ENCODE measurements around the gene TDRD12.
A peak's percentile ranks its signal among the peaks of the same experiment; 100 is the strongest.

TDRD12 gene, protein sequence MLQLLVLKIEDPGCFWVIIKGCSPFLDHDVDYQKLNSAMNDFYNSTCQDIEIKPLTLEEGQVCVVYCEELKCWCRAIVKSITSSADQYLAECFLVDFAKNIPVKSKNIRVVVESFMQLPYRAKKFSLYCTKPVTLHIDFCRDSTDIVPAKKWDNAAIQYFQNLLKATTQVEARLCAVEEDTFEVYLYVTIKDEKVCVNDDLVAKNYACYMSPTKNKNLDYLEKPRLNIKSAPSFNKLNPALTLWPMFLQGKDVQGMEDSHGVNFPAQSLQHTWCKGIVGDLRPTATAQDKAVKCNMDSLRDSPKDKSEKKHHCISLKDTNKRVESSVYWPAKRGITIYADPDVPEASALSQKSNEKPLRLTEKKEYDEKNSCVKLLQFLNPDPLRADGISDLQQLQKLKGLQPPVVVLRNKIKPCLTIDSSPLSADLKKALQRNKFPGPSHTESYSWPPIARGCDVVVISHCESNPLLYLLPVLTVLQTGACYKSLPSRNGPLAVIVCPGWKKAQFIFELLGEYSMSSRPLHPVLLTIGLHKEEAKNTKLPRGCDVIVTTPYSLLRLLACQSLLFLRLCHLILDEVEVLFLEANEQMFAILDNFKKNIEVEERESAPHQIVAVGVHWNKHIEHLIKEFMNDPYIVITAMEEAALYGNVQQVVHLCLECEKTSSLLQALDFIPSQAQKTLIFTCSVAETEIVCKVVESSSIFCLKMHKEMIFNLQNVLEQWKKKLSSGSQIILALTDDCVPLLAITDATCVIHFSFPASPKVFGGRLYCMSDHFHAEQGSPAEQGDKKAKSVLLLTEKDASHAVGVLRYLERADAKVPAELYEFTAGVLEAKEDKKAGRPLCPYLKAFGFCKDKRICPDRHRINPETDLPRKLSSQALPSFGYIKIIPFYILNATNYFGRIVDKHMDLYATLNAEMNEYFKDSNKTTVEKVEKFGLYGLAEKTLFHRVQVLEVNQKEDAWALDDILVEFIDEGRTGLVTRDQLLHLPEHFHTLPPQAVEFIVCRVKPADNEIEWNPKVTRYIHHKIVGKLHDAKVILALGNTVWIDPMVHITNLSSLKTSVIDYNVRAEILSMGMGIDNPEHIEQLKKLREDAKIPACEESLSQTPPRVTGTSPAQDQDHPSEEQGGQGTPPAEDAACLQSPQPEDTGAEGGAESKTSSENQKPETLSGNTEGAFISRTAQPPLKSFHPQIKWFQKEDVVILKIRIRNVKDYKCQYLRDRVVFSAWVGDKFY (N-terminal part only)

DNA sequence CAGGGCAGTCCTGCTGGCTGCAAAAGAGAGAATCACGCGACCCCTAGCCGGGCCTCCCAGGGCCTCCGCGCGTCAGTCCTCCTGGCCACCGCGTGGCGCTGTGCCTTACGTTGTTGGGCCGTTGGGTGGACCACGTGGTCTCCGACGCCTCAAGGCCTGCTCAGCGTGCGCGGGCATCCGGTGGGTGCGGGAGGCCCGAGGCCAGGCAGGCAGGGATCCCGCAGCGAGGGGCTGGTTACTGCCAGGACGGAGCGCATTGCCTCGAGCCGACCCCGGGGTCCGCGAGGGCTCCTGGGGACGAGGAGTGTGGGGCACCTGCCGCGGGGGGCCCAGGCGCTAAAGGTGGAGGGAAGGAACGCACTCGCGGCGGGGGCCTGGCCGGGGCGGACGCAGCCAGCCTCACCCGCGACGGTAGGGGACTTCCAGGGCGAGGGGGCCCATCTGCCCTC lies at the start of gene TDRD12:
Gene TDRD12, plus strand, starts transcription at position 157 of the 449 bp plus-strand sequence. CDS start 306 bp downstream, outside the sequence.
- no peak for DNase-seq (ENCODE audit: low spot score)

DNA sequence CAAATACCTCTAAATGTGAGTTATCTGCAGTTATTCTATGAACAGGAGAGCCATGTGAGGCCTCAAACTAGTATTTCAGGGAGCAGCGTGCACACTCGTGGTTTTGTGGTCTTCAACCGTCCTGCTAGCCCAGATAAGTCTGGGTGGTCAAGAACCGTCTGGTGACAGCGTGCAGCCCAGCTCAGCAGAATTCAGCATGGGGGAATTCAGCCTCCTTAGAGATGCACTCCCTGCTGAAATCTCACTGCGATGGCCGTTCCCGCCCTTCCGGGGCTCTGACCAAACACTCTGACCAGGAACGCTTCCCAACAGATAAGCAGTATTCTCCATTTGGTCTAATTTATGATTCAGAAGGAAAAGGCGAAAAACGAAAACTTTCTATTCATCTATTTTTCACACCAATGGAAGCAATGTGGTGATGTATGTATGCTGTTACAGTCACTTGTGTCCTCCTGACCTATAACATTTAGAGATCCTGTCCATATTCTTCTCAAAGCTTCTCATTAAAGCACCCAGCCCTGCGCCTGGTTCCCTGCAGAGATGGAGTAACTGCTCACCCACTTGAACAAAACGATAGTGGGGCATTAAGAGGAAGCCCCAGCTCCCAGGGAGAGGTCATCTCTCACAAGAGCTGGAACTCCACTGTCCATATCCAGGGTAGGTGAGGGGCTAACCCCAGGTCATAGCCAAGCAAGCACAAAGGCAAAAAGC lies 47.5 kb upstream of the TDRD12 start:
- DNase-seq (ENCODE audit: low spot score) = no peak

DNA sequence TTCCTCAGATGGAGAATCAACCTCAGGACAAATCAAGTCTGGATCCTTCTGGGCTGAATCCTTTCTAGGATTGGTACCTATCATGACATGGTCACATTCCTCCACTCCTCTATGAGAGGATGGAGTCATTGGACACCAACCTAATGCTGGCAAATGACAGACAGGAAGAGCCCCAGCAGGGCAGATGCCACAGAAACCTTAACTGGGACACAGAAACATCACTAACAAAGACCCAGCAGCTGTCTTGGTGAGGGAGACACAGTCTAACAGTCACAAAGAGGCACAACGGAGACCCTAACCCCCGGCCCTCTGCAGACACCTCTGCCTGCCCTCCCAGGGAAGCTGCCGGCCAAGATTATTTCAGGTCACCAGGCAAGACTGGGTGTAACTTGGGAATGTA lies 46.7 kb upstream of the TDRD12 start:
- no peak for DNase-seq (ENCODE audit: low spot score)

DNA sequence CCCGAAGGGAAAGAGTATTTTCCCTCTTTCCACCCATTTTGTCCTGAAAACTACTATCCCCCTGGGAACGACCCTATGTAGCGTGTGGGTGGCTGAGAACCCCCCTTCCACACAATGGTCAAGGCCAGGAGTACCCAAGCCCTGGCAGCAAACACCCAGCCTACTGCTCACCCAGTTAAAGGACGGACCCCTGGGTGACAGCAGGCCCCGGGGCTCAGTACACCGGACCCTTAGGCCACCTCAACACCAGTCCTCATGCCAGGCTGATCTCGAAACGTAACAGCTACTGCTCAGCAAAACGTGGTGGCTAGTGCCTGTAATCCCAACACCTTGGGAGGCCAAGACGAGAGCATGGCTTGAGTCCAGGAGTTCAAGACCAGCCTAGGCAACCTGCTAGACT lies 46.0 kb upstream of the TDRD12 start:
- no peak for DNase-seq (ENCODE audit: low spot score)

- no peak for DNase-seq (ENCODE audit: low spot score)
Observed at GRCh38 chr19:32674153-32674930, 45.2 kb upstream of the TDRD12 start.

- peak; percentile 96 for DNase-seq (ENCODE audit: low spot score)
Observed at GRCh38 chr19:32674931-32675719, 44.4 kb upstream of the TDRD12 start, which contains the start of gene ANKRD27. Gene ANKRD27, minus strand, starts transcription at chr19:32675180. Its CDS starts 16,165 bp downstream, at chr19:32659015.

- peak; percentile 82 for DNase-seq (ENCODE audit: low spot score)
Observed at GRCh38 chr19:32675720-32676185, 43.8 kb upstream of the TDRD12 start, which contains the start of gene RGS9BP. Gene RGS9BP, plus strand, starts transcription at chr19:32675848. Its CDS starts 416 bp downstream, at chr19:32676264.

- no peak for DNase-seq (ENCODE audit: low spot score)
Observed at GRCh38 chr19:32676186-32676894, 43.2 kb upstream of the TDRD12 start.

DNA sequence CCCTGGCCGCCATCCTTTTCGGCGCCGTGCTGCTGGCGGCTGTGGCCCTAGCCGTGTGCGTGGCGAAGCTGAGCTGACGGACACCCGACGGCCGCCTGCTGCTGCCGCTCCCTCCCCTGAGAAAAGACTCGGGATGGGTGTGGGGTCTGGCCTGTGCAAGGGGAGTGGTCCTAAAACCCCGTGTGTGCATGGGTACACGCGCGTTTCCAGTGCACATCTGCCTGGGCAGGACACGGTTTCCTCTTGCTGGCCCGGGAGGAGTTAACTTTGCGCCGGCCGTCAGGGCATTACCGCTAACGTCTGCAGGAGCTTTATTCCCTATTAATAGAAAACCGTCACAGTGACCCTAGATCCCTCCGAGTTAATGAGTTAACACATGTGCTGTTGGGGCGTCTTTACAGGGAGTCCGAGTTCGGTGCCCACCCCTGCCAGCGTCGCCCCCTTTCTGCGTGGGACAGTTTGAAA lies 42.6 kb upstream of the TDRD12 start:
- no peak for DNase-seq (ENCODE audit: low spot score)

DNA sequence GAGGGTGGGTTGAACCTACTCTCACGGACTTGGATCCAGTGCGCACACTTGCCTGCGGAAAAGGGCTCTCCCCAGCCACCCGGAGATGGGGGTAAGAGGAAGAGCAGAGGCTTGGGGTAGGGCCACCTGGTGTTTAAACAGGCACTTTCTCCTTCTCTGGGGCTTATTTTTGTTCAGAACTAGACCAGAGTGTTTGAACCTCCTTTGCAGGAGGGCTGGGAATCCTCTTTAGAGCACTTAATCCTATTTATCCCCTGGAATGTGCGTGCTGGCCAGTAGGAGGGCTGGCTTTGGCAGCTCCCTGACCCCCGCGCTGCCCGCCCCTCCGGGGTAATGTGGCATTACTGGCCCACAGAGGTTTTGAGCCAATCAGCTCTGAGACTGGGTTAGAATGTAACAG lies 41.9 kb upstream of the TDRD12 start:
- DNase-seq (ENCODE audit: low spot score) = no peak

- DNase-seq (ENCODE audit: low spot score) = no peak
Observed at GRCh38 chr19:32680986-32681385, 38.6 kb upstream of the TDRD12 start.

- DNase-seq (ENCODE audit: low spot score) = no peak
Observed at GRCh38 chr19:32682317-32682716, 37.2 kb upstream of the TDRD12 start.

DNA sequence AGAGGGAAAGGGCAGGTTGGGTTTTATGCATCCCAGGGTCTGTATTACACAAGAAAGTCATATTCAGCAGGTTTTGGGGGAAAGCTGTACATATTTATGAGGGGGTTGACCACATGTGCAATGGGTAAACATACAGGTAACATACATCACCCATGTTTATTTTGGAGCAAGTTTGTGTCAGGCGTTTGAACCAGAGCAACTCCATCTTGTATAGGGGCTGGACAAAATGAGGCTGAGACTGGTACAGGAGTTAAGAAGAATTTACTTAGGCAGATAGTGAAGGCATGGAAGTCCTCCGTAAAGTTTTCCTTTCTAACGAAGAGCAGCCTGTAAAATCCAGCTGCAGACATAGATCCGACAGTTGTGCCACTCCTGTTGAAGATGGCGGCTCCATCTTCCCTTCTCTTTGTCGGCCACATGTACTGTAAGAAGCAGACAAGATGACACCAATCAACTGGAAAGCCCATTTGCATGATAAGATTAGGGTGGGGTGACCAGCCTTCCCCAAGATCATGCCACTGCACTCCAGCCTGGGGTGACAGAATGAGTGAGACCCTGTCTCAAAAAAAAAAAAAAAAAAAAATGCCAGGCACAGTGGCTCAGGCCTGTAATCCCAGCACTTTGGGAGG lies 32.6 kb upstream of the TDRD12 start:
- DNase-seq (ENCODE audit: low spot score) = no peak

DNA sequence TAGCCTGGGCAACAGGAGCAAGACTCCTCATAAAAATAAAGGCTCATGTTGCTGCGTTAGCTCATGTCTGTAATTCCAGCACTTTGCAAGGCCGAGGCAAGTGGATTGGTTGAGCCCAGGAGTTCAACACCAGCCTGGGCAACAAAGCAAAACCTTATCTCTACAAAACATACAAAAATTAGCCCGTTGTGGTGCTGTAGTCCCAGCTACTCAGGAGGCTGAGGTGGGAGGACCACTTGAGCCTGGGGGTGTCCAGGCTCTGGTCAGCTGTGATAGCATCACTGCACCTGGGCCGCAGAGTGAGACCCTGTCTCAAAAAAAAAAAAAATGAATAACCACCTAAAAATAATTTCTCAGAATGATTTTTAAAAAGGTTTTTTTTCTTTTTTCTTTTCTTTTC lies 31.9 kb upstream of the TDRD12 start:
- no peak for DNase-seq (ENCODE audit: low spot score)

- no peak for DNase-seq (ENCODE audit: low spot score)
Observed at GRCh38 chr19:32688311-32688710, 31.3 kb upstream of the TDRD12 start.

DNA sequence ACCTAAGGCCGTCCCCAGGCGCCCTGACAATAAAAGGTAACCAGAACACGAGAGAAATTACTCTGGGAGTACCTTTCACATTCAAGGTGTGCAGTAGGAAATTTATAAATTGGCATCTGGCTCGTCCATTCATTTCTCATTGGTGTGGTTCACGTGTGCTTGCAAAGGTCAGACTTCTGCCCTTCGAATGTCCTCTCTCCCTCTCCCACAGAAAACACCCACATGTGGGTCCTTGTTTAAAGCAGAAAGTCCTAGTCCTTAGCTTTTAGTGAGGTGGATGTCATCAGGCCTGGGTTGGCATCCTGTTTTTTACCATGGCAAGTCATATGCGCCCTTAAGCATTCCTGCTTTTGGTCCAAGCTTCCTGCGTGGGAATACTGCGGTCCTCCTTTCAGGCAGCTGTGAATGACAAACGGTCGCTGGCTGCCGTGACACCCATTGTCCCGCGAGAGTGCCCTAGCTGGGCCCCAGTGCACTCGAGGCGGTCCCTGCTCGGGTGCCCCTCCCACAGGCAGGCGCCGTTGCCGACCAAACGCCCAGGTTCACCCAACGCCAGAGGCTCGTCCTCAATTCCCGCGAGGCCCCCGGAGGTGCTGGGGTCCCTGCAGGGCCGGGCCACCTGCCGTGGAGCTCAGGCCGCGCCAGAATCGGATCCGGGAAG lies 28.1 kb upstream of the TDRD12 start, which contains the start of gene NUDT19:
Gene NUDT19, plus strand, starts transcription at position 531 of the 661 bp plus-strand sequence. CDS start 140 bp downstream, outside the sequence.
- peak; percentile 85 for DNase-seq (ENCODE audit: low spot score)

DNA sequence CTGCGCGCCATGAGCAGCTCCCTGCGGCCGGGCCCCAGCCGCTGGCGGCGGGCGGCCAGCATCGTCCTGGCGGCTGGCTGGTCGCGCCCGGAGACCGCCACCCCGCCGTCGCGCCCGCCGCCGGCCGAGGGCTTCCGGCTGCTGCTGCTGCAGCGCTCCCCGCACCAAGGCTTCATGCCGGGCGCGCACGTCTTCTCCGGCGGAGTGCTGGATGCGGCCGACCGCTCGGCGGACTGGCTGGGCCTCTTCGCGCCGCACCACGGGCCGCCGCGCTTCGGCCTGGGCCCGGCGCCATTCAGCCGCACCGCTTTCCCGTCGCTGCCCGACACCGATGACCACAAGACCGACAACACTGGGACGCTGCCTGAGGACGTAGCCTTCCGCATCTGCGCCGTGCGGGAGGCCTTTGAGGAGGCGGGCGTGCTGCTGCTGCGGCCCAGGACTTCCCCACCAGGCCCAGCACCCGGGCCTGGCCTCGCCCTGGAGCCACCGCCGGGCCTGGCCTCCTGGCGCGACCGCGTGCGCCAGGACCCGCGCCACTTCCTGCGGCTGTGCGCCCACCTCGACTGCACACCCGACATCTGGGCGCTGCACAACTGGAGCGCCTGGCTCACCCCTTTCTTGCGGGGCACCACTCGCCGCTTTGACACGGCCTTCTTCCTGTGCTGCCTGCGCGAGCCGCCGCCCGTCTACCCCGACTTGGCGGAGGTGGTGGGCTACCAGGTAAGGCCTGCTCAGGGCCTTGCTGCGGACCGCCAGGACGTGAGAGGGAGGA lies 27.4 kb upstream of the TDRD12 start:
- peak; percentile 47 for DNase-seq (ENCODE audit: low spot score)
